ENCODE measurements around the gene AMOTL1. TPM values are rescaled to one million over a fixed set of nuclear protein-coding genes. Genes with fewer than 3 reads are reported as not detected.

AMOTL1 gene
- total RNA-seq, 4 donors from 2014 or later, result 34.1 to 51.2 (median 41.0) TPM

DNA sequence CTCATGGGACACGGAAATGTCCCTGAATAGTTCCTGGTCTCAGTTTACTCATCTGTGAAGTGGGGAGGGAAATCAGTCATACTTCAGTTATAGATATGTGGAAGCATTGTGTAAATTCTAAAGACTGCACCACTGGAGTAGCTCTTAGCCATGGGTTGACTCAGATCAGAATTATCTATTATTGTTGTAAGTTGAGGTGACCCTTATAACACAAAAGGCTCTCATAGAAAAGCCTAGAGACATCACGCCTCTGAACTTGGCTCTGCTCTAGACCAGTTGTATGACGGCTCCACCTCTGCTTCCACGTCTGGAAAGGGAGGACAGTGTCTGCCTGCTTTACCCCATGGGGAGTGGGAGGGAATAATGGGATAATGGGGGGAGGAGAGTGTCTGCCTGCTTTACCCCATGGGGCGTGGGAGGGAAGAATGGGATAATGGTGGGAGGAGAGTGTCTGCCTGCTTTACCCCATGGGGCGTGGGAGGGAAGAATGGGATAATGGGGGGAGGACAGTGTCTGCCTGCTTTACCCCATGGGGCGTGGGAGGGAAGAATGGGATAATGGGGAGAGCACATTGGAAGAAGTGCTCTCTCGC lies 98.2 kb downstream of the AMOTL1 start:
- H3K4me3 ChIP-seq (replicated peaks in 1 of 3), result no peak overlapping the region
- TF ChIP-seq, protein P1, sequence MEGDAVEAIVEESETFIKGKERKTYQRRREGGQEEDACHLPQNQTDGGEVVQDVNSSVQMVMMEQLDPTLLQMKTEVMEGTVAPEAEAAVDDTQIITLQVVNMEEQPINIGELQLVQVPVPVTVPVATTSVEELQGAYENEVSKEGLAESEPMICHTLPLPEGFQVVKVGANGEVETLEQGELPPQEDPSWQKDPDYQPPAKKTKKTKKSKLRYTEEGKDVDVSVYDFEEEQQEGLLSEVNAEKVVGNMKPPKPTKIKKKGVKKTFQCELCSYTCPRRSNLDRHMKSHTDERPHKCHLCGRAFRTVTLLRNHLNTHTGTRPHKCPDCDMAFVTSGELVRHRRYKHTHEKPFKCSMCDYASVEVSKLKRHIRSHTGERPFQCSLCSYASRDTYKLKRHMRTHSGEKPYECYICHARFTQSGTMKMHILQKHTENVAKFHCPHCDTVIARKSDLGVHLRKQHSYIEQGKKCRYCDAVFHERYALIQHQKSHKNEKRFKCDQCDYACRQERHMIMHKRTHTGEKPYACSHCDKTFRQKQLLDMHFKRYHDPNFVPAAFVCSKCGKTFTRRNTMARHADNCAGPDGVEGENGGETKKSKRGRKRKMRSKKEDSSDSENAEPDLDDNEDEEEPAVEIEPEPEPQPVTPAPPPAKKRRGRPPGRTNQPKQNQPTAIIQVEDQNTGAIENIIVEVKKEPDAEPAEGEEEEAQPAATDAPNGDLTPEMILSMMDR (IDR thresholded peaks at IDR 0.05), result no peak
- TF ChIP-seq POLR2A (IDR thresholded peaks at IDR 0.05), result no peak
- DNase-seq, result no peak
- H3K36me3 ChIP-seq, result peaks cover 53 to 56% of the 10 kb centered on the region in 2 donors
- no peaks in the 10 kb centered on the region for H3K9me3 ChIP-seq
- no peaks in the 10 kb centered on the region for H3K27me3 ChIP-seq
- intact Hi-C loops (cut with DNase I), result no loop called here
- H3K27ac ChIP-seq, result no peak overlapping the region
- H3K4me1 ChIP-seq, result no peaks in the 10 kb centered on the region
- 88% methylated on average over 8 of the region's 8 CpGs for WGBS, 2 donors

DNA sequence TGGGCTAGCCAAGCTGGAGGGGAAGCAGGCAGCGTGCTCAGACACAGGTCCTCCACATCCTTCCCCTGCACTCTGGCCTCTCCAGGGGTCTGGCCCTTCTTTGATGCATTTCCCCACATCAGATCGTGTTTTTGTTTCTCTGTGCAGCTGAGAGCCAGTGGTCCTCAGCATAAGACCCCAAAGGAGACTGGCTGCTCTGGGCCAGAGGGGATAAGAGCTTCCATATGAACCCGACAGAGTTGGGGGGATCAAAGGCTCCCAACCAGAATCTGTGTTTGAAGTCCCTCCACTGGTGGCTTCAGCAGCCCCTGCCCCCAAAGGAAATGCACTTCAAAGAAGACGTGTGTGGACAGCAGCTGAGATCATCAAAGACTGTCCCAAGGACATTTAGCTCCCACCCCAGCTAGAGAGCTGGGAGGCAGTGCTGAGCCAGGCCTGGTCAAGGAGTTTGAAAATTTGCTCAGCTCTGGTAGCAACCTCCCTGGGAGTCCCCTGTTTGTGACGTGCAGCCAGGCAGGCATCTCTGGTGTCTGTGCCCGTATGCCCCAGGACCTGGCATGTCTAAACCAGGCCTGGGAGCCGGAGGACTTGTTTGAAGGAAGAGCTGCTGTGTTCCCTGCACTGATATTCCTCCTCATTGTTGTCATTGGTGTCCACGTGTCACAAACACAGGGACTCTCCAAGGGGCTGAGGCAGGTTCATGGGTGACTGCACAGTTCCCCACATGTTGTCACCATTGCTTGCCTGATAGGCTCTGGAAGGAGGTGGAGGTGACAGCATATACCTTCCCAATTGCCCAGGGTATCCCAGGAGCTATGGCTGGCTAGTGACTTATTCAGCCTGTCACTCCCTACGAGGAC lies 99.0 kb downstream of the AMOTL1 start:
- no peaks in the 10 kb centered on the region for H3K27me3 ChIP-seq
- 77 to 88% methylated on average over 6 to 9 of the region's 9 CpGs for WGBS, 2 donors
- H3K4me1 ChIP-seq, result no peaks in the 10 kb centered on the region
- H3K27ac ChIP-seq, result no peak overlapping the region
- DNase-seq, result no peak
- intact Hi-C loops (cut with DNase I), result no loop called here
- no peaks in the 10 kb centered on the region for H3K9me3 ChIP-seq
- H3K36me3 ChIP-seq, result peaks cover 57 to 58% of the 10 kb centered on the region in 2 donors
- no peak overlapping the region for H3K4me3 ChIP-seq (replicated peaks in 1 of 3)
- TF ChIP-seq, protein P1 (IDR thresholded peaks at IDR 0.05), result no peak
- no peak for TF ChIP-seq POLR2A (IDR thresholded peaks at IDR 0.05)

DNA sequence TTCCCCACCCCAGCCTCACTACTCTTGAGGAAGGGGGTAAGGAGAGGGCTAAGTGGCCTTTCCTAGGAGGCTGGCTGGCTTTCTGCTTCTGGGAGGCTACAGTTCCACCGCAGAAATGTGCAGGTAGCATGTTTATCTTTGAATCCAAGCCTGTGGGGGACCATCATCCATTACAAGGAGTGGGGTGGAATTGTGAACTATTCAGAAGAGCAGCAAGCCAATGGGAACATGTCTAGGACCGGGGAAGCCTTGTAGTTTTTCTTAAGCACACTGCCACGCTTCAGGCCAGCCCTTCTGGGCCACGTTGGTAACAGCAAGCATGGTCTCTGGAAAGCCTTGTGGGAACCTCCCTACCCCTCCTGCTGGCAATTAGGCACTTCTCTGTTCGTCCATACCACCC lies 100.3 kb downstream of the AMOTL1 start:
- H3K27ac ChIP-seq, result no peak overlapping the region
- H3K36me3 ChIP-seq, result peaks cover 58 to 60% of the 10 kb centered on the region in 2 donors
- TF ChIP-seq POLR2A (IDR thresholded peaks at IDR 0.05), result no peak
- TF ChIP-seq, protein P1 (IDR thresholded peaks at IDR 0.05), result no peak
- WGBS, 2 donors, result 87 to 88% methylated on average over 5 of the region's 5 CpGs
- no peak for DNase-seq
- H3K27me3 ChIP-seq, result no peaks in the 10 kb centered on the region
- H3K4me3 ChIP-seq (replicated peaks in 1 of 3), result no peak overlapping the region
- H3K9me3 ChIP-seq, result no peaks in the 10 kb centered on the region
- no peaks in the 10 kb centered on the region for H3K4me1 ChIP-seq
- intact Hi-C loops (cut with DNase I), result no loop called here

DNA sequence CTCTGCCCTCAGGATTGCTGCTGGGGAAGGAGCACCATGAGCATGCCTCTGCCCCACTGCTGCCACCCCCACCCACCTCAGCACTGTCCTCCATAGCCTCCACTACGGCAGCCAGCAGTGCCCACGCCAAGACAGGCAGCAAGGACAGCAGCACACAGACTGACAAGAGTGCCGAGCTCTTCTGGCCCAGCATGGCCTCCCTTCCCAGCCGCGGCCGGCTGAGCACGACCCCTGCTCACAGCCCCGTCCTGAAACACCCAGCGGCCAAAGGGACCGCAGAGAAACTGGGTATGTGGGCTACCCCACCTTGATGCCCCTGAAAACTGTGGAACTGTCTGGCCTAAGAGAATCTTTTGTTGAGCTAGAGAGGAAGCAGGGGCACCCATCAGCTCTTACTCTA lies 101.0 kb downstream of the AMOTL1 start:
- Histone ChIP-seq H3K27me3 (no peaks in the 10 kb centered on the region), H3K4me3 (replicated peaks in 1 of 3) (no peak overlapping the region), H3K4me1 (no peaks in the 10 kb centered on the region), H3K9me3 (no peaks in the 10 kb centered on the region), H3K27ac (no peak overlapping the region), H3K36me3 (peaks cover 60% of the 10 kb centered on the region in 2 donors)
- TF ChIP-seq, protein P1 (IDR thresholded peaks at IDR 0.05), result no peak
- TF ChIP-seq POLR2A (IDR thresholded peaks at IDR 0.05), result no peak
- intact Hi-C loops (cut with DNase I), result no loop called here
- WGBS, 2 donors, result 92 to 94% methylated on average over 6 to 8 of the region's 10 CpGs
- no peak for DNase-seq

DNA sequence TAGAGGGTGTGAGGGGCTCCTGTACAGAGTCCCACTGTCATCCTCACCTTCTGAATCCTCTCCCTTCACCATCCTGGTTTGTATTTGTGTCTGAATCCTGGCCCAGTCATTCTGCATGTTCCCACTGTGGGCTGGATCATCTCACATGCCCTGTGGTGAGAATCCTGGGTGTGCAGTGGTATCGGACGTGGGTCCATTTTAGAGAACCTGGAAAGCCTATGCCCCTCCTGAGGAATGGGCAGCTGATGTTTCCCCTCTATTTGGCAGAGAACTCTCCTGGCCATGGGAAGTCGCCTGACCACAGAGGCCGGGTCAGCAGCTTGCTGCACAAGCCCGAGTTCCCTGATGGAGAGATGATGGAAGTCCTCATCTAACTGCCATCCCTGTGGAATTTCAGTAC lies 102.3 kb downstream of the AMOTL1 start:
- intact Hi-C loops (cut with DNase I), result no loop called here
- no peaks in the 10 kb centered on the region for H3K9me3 ChIP-seq
- TF ChIP-seq, protein P1 (IDR thresholded peaks at IDR 0.05), result no peak
- no peak for TF ChIP-seq POLR2A (IDR thresholded peaks at IDR 0.05)
- no peak overlapping the region for H3K4me3 ChIP-seq (replicated peaks in 1 of 3)
- 90 to 91% methylated on average over 5 of the region's 5 CpGs for WGBS, 2 donors
- no peak for DNase-seq
- no peak overlapping the region for H3K27ac ChIP-seq
- no peaks in the 10 kb centered on the region for H3K4me1 ChIP-seq
- H3K36me3 ChIP-seq, result peaks cover 50 to 52% of the 10 kb centered on the region in 2 donors
- no peaks in the 10 kb centered on the region for H3K27me3 ChIP-seq
